ENCODE data around the gene EFCAB8.

EFCAB8 gene, protein sequence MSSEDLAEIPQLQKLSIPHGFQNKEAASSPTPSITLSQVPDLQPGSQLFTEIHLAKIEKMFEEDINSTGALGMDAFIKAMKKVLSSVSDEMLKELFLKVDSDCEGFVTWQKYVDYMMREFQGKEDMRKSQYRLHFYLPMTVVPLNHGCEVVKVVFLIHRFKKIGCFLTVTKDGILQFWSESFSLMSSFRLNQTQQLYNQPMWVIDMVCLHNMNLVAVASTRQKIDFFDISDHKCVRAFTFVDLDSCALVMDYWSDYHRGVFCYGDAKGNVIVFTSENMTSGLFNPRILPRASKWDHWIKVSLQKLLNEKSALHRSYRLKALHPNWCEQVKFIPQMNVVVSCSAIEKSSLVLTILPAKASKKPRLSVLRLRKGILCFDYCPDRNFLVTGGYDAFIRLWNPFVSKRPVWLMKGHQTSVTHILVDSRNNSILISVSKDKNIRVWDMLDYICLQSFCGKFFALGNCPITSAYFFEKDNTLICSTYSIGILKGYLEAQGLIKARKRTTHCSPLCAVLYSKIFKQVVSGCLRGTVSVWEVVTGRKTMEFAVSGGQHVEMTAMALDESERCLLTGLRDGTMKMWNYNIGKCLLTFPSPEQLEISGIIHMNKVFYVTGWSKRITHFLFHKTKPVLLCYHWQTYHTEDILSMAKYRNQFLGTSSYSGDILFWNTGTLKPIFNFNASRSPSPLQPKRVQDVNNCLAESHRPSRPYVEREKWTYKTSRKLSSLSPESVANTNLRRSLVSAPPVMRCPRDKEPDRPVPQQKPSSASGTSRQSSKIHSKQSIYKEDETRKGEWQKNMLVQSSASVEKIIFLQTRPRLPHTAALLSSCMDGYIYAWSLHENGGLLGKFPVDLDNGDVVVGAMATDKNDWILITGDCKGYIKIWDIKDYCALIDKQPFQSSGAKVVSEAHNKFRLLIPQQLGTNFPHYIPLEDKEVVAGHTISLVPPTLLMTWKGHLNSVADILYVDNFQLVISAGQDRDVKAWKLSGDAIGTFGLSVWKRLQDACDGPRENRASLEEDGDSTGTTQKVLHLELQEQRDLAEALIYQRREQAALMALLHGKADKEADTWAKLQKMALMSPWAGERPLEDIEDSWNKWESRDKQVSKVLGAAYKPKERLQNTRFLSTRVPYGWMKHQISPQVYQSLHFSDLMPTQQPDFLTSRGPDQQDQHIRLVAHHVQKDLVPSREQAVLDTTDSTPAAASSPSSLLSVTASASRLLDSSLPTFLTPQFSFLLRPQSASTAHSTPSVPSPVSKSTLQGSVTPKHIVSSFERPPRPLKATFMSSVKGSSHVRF

DNA sequence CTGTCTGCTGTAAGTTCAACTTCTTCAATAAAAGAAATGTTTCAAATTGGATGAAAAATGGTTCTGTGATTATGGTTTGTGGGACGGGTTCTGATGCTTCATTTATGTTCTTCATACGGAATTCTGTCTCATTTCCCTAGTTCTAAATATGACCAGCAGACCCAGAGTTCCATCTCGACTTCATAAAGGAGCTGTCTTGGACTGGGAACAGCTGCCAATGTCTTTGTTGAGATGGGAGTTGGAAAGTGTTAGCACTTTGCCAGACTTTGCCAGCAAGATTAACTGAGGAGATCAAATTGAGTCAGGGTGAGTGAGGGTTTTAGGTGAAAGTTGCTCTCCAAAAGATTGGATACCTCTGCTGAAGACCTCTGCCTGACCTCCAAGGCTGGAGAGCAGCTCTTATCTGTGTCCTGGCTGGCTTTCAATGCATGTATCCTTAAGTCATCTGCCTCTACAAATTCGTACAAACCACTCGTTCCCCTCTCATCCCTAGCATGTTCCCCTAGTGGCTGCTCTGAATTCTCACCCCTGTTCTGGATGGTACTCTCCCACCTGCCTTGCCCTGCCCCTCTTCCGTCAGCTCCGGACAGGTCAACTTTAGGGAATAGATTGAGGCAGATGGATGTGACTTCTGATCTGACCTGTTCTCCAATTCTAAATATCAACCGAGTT lies at the start of gene EFCAB8:
Gene EFCAB8, plus strand, starts transcription at position 223 of the 672 bp plus-strand sequence. CDS start 4,870 bp downstream, outside the sequence.
- no peak for DNase-seq
- ATAC-seq, result no peak

DNA sequence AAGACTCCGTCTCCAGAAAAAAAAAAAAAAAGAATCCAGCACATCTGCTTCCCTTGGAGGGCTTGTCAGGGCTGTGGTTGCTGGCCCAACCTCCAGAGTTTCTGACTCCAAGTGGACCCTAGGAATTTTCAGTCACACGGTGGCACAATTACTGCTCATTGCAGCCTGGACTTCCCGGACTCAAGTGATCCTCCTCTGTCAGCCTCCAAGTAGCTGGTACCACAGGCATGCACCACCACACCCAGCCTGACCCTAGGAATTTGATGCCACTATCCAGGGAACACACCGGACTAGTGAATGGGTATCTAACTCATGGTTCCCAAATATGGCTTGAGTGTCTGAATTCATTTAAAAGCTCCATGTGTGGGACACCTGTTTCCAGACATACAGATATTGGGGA lies 48.8 kb upstream of the EFCAB8 start:
- DNase-seq (no peak), ATAC-seq (no peak)

DNA sequence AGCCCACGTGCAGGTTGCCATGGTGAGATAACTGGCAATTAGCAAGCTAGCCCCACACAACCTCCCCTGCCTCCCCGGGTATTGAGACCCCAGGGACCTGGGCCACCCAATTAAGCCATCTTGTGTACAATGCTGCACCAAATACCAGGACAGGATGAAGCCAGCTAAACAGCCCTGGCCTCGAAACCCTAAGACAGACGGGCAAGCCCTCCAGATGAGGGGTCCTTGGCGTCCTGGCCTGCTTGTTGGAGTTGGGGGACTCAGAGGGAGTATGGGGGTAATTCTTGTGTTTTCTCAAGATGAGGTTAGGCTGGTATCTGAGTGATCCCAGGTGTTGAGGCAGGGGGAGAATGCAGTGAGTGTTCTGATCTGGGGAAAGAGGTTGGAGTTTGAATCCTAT lies 47.8 kb upstream of the EFCAB8 start:
- DNase-seq, result no peak
- ATAC-seq, result no peak

DNA sequence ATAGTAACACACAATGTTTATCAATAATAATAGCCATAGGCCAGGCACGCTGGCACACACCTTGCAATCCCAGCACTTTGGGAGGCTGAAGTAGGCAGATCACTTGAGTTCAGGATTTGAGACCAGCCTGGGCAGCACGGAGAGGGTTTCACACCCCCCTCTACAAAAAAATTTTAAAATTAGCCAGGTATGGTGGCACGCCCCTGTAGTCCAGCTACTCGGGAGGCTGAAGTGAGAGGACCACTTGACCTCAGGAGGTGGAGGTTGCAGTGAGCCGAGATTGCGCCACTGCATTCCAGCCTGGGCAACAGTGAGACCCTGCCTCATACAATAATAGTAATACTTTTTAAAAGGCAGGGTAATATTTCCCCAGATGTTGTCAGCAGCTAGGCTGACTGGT lies 46.8 kb upstream of the EFCAB8 start:
- ATAC-seq, result no peak
- no peak for DNase-seq

DNA sequence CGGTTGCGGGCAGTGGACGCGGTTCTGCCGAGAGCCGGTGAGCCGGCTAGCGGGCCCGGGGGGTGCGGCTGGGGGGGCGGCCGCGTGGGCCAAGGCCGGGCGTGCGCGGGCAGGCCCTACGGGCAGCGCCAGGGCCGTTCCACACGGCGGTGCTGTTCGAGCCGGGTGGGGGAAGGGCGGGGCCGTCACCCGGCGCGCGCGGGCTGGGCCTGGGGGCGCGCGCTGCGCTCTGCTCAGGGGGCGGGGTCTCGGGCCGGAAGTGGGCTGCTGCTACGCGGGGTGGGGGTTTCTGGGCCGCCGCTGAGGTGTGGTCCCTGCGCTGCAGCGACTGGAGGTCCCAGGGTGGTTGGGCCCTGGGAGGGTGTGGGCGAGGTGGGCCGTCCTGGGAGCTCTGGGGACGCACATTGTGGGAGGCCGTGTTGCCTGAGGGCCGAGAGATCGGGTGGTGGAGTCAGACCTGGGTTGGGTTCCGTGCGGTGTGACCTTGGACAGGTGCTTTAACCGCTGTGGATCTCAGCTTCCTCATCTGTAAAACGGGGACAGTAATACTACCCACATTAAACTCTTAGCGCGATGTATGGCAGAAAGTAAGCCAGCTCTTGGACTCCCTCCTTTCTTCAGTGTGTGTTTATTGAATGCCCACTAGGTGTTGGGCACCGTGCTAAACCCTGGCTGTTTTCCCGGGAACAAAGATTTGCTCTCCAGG lies 38.6 kb upstream of the EFCAB8 start:
- peak; percentile 93 for DNase-seq
- peak; percentile 85 for ATAC-seq

DNA sequence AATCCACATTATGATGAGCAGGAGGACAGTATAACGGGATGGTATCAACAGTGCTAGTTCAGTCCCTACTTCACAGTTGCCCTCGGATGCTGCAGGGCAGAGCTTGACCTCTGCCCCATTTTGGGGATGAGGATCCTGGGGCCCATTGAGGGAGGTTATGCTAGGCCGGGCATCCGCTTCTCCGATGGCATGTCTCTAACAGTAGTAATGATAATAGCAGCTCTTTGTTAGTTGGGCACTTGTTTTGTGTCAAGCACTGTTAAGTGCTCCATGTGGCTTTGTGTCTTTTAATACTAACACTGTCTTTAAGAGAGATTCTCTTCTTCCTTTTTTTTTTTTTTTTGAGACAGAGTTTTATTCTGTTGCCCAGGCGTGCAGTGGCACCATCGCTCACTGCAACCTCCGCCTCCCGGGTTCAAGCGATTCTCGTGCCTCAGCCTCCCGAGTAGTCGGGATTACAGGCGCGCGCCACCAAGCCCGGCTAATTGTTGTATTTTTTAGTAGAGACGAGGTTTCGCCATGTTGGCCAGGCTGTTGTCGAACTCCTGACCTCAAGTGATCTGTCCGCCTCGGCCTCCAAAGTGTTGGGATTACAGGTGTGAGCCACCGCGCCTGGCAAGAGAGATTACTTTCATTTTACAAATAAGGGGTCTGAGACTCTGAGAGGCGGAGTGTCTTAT lies 37.9 kb upstream of the EFCAB8 start:
- peak; percentile 13 for DNase-seq
- ATAC-seq, result no peak

DNA sequence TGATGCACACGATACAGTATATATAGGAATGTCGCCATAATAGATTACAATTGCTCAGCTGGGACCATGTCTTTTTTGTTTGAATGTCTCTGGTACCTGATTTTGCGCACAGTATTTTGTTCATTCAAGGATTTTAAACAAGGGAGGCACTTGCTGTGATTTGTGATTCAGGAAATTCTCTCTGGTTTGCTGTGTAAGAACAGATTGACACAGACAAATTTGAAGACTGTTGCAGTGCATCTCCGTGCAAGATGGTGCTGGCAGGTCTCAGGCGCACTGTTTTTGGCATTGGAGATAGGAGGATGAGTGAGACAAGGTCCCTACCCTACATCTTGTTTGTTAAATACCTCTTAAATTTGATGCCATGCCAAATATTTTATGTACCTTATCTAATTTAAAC lies 36.5 kb upstream of the EFCAB8 start:
- DNase-seq, result no peak
- ATAC-seq, result no peak

DNA sequence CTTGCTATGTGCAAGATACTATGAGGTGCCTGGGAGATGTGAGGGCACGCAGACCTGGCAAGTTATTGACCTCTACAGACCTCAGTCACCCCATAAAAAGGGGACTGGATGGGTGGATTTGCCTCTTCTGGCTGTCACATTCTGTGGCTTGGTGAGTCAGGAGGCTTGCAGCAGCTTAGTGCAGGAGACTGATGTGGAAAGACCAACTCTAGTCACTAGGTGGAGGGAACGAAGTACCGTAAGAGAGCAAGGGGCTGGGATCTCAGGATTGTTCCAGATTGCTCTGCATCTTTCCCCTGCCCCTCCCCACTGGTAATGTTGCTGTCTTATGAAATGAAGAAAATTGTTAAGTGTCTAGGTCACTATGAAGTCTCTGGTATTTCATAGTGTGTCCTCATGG lies 35.6 kb upstream of the EFCAB8 start:
- ATAC-seq (peak; percentile 20), DNase-seq (peak; percentile 38)

DNA sequence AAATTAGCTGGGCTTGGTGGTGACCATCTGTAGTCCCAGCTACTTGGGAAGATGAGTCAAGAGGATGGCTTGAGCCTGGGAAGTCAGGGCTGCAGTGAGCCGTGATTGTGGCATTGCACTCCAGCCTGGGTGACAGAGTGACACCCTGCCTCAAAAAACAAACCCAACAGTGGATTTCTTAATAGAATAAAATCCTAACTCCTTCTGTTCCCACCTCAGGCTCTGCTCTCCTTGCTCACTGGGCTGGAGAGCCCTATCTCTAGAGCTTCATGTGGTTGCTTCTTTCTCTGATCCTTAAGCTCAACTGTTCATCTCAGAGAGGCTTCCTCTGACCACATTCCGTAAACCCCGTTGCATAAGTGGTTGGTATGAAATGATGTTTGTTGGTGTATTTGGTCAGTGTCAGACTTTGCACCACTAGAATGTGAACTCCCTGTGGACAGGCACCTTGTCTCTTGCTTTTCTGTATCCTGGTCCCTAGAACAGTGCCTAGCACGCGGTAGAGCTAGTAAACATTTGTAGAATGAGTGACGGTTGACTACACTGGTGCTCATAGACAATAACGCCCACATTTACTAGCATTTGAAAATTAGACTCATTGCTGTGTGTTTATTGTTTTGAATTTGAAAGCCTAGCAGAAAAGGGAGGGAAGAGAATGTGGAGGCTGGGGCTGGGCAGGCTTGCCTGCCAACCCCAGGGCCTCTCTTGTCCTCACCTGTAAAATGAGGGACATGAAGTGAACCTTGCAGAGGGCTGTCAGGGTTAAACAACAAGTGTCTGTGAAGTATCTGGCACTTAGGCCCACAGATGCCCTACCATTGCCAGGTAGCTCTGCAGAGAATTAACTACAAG lies 34.8 kb upstream of the EFCAB8 start:
- no peak for DNase-seq
- ATAC-seq, result no peak

DNA sequence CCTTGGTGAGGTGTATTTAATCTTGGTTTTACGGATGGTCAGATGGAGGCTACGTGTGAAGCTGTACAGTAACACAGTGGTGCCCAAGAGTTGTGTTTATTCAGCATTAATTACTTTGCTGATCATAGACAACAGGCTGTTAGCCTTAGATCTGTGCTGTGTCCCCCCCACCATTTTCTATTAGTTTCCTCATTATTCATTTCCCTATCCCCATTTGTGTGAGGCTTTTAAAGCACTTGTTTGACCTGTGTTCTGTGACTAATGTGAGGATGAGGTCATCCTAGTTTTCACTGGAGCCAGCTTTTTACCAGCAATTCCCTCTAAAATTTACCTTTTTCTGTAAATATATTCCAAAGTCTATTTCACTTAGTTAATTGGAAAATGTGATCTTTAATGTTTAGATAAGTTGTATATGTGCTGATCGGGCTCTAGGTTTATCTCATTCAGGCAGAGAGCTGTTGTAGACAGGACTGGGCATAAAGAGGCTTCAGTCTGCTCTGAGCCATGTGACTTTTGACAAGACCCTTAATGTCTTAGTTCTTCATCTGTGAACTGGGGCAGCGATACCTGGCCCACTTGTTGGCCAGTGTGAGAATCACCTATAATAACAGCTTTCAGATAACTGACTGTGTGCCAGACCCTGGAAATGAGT lies 30.6 kb upstream of the EFCAB8 start:
- DNase-seq, result no peak

DNA sequence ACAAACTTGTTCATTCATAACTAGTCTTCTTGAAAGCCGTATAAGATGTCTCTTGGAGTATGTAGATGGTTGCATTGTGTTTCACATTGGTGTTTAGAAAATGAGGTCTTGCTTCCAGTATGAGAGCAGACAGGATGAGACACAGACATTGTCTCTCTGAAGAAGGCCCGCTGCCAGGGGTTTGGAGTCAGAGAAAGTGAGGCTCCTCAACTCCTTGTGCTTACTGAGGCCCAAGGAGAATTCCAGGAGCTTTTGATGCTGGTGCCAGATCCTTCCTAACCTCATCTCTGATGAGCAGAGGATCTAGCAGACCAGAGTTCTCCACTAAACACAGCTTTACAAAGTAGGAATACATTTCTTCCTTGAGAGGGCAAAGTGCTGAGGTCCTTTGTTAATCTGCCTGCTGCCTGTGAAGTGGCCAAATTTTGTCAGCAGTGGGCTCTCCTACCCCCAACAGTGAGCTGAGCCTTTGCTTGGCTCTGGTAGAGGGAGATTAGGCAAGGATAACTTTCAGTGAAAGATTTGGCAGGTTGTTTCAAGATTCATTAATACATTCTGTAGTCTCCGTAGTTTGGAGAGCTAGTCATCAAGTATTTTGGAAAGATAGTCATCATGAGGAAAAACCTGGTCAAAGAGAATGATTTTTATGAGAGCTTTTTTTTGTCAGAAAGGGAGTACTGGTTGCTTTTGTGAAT lies 29.3 kb upstream of the EFCAB8 start:
- ATAC-seq, result no peak
- DNase-seq, result no peak

More for the DNA sequence above, 30.6 kb upstream of the EFCAB8 start:
- ATAC-seq, result no peak

DNA sequence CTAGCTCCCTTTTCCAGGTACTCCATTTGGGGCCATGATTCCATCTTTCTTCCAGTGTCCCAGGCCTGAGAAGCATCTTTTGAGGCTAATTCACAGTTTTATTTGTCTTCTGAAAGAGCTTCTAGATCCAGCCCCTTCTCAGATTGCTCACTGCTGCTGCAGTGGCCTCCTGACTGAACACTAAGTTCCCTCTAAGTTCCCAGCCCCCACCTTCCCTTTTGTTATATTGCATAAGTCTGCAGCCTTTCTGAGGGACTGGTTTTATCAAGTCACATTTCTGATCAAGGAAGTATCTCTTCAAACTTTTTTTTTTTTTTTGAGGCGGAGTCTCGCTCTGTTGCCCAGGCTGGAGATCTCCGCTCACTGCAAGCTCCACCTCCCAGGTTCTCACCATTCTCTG lies 28.3 kb upstream of the EFCAB8 start:
- ATAC-seq (no peak), DNase-seq (no peak)

DNA sequence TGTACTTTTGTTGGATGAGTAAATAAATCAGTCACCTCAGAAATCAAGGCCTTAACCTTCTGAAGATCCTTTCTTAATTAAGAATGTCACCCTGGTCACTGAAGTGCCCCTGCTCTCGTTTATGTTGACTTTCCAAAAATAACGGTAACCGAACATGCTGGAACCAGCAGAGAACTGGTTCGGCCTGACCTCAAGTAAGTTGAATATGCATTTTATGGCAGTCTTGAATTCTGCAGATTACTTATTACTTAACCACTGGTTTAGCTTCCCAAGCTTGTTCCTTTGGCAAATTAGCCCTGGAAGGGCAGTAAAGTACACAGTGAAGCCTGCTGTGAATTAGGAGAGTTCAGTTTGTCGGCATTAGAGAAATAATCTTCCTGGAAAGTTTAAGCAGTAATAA lies 26.7 kb upstream of the EFCAB8 start:
- no peak for DNase-seq
- no peak for ATAC-seq

DNA sequence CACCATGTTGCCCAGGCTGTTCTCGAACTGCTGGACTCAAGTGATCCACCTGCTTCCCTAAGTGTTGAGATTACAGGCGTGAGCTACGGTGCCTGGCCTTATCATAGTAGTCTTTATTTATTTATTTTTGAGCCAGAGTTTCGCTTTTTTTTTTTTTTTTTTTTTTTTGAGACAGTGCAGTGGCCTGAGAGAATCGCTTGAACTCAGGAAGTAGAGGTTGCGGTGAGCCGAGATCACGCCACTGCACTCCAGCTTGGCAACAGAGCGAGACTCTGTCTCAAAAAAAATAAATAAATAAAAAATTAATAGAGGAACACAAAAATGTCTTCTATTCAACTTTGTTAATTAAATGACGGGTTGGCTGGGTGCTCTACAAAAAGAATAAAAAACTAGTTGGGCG lies 26.1 kb upstream of the EFCAB8 start:
- DNase-seq, result no peak
- no peak for ATAC-seq

DNA sequence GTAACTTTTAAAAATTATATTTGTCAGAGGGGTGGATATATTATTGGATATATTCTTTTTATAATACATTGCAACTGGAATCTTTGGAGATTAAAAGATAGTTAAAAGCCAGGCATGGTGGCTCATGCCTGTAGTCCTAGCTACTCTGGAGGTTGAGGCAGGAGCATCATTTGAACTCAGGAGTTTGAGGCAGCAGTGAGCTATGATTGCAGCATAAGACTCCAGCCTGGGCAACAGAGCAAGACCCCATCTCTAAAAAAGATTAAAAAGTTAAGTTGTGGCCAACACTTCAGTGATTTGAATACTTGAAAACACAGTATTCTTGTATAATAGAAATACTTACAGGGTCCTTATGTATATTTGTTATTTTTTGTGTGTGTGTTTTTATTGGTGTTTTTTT lies 23.8 kb upstream of the EFCAB8 start:
- DNase-seq, result no peak
- ATAC-seq, result no peak

DNA sequence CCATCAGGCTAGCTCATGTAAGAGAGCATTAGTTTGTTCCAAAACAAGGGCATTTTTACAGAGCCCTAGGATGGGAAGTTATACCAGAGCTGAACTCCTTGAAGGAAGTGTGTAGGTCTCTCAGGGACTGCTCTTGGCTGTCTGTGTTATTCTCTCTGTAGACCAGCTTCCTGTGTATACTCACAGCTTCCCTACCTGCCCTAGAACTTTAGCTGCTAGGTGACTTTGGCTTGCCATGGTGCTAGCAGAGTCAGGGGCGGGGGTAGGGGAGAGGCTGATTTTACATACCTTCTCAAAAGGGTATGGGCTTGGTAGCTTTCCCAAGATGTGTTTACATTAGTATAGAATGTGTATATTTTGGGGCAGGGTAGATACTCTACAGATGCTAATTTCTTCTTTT lies 21.6 kb upstream of the EFCAB8 start:
- ATAC-seq, result no peak
- DNase-seq, result no peak

DNA sequence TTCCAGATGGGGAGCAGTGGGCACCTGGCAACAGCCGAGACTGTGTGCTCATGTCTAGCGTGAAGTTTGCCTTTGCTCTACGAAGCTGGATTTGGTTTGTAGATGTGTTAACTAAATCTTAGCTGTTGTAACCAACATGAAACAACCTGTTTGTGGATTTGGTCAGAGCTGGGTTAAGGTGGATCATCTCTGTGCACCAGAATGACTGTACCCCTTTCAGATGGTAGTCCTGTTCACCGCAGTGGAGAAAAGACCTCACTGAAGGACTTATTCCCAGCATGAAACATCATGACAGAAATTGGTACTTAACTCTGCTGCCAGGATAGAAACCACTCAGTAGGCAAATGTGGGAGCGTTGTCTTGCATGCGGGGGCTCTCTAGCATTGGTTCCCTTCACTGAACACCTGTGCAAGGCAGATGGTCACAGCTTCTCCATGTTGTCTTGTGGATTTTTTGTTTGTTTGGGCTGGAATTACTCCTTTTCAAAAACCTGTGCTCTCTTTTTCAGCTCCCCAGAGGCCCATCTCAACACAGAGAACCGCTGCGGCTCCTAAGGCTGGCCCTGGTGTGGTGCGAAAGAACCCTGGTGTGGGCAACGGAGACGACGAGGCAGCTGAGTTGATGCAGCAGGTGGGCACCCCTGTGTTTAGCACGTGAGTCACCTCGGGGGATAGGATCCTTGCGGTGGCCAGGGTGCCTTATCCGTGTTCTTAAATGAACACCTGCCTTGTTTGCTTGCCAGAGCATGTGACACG lies 19.3 kb upstream of the EFCAB8 start:
- ATAC-seq (peak; percentile 68), DNase-seq (no peak)

DNA sequence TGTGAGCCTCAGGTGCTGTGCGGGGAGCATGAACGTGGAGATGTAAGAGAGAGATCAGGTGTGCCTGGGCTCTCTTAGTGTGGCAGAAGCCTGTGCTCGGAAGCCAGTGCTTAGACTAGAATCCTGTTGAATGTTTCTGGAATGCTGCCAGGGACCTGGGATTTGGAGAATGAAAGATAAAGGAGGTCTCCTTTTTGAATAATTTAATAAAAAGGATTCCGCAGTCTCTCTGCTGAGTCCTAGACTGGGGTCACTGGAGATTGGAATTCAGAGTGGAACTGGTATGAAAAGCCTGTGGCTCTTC lies 18.8 kb upstream of the EFCAB8 start:
- ATAC-seq, result no peak
- no peak for DNase-seq
